Measurements from ENCODE around the gene FRMPD1.

DNA sequence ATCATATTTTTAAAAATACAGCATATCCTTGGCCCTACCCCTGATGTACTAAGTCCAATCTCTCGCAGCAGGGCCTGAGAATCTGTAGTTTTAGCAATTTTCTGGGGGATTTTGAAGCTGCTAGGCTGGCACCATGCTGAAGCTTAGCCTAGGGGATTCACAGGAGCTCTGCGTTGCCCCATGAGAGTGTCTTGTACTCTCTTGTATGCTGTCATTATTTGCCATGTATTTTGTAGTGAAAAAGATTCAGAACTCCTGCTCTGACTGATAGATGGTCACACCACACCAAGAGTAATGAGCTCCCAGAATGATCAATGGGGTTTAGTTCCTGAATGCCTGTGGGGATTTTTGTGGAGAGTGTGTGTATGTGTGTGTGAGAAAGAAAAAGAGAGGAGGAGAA lies 82.2 kb downstream of the FRMPD1 start:
- TF ChIP-seq POLR2A (IDR thresholded peaks at IDR 0.05; ENCODE audit: low read depth, low read length), result no peak
- TF ChIP-seq POLR2AphosphoS5 (IDR thresholded peaks at IDR 0.05; ENCODE audit: low read depth, low read length), result no peak
- no peak for TF ChIP-seq TAF1 (IDR thresholded peaks at IDR 0.05; ENCODE audit: low read depth, low read length)
